ENCODE data around the gene RFX3.

The RFX3 gene

DNA sequence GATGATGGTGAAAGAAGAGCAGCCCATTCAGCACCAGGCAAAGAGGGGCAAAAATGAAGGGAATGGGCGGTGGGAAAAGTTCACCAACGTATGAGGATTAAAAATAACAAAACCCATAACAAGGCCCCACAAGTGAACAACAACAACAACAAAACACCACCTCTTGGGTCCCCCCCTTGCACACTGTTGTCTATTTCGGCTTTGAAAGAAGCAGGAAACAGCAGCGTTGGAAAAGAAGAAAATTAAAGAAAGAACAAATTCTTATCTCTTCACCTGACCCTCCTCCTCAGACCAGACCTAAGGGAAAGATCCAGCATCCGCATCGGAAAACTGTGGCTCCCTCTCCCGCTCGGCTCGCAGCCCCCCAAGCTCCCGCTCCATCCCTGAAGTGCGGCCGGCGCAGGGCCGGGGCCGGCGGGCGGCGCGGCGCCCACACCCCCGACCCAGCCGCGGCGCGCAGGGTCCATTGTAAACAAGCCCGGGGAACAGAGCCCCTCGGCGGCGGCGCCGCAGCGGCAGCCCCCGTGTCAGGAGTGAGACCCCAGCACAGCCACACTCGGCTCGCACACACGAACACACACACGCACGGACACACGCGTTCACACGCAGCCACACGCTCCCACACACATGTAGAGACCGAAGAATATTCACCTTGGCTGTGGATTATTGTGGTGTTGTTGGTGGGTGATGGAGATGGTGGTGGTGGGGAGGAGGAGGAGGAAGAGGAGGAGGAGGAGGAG is 535 bp downstream of the RFX3 start:
- DNase-seq (ENCODE audit: low spot score in 2 of 2) = peak in 1 of 2 donors; percentile 57
- no peaks in the 10 kb centered on the region for H3K27me3 Mint-ChIP-seq
- H3K4me1 Mint-ChIP-seq = peaks cover 28% of the 10 kb centered on the region
- no peak for ATAC-seq (ENCODE audit: low read depth)
- peak overlapping the region; percentile 96 for H3K4me3 Mint-ChIP-seq
- H3K27ac Mint-ChIP-seq = peak overlapping the region; percentile 99
- H3K36me3 Mint-ChIP-seq = peaks cover 2% of the 10 kb centered on the region
- no peaks in the 10 kb centered on the region for H3K9me3 Mint-ChIP-seq

DNA sequence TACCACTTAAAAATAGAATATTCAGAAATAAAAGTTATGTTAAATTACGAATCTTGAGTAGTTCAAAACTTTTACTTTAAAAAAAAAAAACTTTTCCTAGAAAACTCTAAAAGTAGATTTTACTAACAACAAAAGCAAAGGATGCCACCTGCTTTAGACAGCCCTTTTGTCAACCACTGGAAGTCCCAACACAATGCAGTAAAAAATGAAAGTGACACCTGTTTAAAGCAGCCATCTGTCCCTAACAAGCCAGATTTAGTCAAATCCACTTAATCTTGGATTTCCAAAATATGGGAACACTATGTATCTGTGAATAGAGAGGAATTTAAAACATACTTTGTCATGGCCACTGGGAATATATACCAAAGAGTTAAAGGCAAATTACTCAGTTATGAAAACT is 3.8 kb downstream of the RFX3 start:
- H3K27me3 Mint-ChIP-seq = no peaks in the 10 kb centered on the region
- DNase-seq (ENCODE audit: low spot score in 2 of 2) (no peak), ATAC-seq (ENCODE audit: low read depth) (no peak)
- no peaks in the 10 kb centered on the region for H3K9me3 Mint-ChIP-seq
- H3K4me3 Mint-ChIP-seq = no peak overlapping the region
- no peak overlapping the region for H3K27ac Mint-ChIP-seq
- peaks cover 20% of the 10 kb centered on the region for H3K4me1 Mint-ChIP-seq
- peaks cover 4% of the 10 kb centered on the region for H3K36me3 Mint-ChIP-seq

DNA sequence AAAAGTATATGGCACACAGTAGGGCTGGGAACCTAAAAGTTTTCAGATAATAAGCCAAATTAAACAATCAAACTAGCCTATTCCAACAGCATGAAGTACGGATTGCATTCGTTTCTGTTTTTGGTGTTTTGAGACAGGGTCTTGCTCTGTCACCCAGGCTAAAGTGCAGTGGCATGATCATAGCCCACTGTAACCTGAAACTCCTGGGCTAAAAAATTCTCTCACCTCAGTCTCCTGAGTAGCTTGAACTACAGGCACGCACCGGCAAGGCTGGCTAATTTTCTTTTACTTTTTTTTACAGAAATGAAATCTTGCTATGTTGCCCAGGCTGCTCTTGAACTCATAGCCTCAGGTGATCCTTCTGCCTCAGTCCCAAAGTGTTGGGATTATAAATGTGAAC is 5.2 kb downstream of the RFX3 start:
- no peaks in the 10 kb centered on the region for H3K9me3 Mint-ChIP-seq
- DNase-seq (ENCODE audit: low spot score in 2 of 2) (no peak), ATAC-seq (ENCODE audit: low read depth) (no peak)
- H3K36me3 Mint-ChIP-seq = peaks cover 6% of the 10 kb centered on the region
- H3K27ac Mint-ChIP-seq = no peak overlapping the region
- peaks cover 16% of the 10 kb centered on the region for H3K4me1 Mint-ChIP-seq
- H3K4me3 Mint-ChIP-seq = no peak overlapping the region
- H3K27me3 Mint-ChIP-seq = no peaks in the 10 kb centered on the region

DNA sequence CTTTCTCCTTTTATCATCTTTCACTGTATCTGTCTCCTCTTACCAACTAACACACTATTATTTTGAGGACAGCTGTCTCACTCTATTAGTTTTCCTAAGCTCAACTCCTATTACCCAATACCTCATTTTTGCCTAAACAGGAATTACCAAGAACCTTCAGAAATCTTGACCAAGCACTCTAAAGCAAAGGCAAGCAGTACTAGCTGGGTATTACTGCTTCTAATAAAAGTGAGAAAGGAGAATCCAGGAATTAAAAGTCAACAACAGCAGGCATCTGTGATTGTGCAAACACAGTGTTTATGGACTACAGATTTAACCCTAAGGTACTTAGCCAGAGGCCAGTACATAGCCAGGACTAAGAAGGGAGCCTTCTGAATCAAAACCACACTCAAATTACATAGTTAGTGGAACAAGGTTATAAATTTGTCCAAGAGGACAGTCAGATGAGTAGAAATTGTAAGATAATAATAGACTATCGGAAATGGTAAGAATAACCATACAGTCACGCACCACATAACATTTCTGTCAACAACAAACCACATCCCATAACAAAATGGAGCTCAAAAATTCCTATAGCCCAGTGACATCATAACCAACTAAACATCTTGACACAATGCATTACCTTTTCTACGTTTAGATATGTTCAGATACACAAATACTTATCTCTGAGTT is 8.3 kb downstream of the RFX3 start:
- Mint-ChIP-seq H3K4me1 (peaks cover 17% of the 10 kb centered on the region), H3K9me3 (no peaks in the 10 kb centered on the region), H3K4me3 (no peak overlapping the region), H3K36me3 (peaks cover 6% of the 10 kb centered on the region), H3K27me3 (no peaks in the 10 kb centered on the region), H3K27ac (peak overlapping the region; percentile 24)
- ATAC-seq (ENCODE audit: low read depth) = peak; percentile 50
- no peak for DNase-seq (ENCODE audit: low spot score in 2 of 2)

- DNase-seq (ENCODE audit: low spot score in 2 of 2) (no peak), ATAC-seq (ENCODE audit: low read depth) (no peak)
- Mint-ChIP-seq H3K4me3 (no peak overlapping the region), H3K27me3 (no peaks in the 10 kb centered on the region), H3K27ac (peak overlapping the region; percentile 24), H3K36me3 (peaks cover 6% of the 10 kb centered on the region), H3K9me3 (no peaks in the 10 kb centered on the region), H3K4me1 (peaks cover 15% of the 10 kb centered on the region)
Observed at GRCh38 chr9:3516667-3517330, 9.0 kb downstream of the RFX3 start.

- Mint-ChIP-seq H3K27me3 (no peaks in the 10 kb centered on the region), H3K27ac (no peak overlapping the region), H3K4me1 (peaks cover 19% of the 10 kb centered on the region), H3K9me3 (no peaks in the 10 kb centered on the region), H3K36me3 (peaks cover 6% of the 10 kb centered on the region), H3K4me3 (no peak overlapping the region)
- ATAC-seq (ENCODE audit: low read depth) (no peak), DNase-seq (ENCODE audit: low spot score in 2 of 2) (no peak)
Observed at GRCh38 chr9:3515405-3515804, 10.4 kb downstream of the RFX3 start.

DNA sequence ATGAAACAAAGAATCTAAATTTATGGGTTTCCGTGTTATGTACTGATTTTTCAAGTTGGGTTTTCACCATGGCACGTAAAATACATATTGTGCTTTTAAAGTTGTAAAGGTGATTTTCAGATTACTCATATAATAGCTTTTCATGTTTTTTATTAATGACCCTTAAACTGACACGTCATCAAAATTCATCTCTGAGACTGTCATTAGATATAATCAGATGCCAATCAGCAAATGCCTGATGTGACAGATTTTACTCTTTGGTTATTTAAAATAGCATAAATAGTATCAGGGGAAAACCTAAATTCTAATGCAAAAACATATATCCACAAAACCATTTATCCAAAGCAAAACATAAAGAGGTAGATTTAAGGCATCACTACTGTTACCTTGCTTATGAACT is 11.0 kb downstream of the RFX3 start:
- Mint-ChIP-seq H3K27ac (no peak overlapping the region), H3K4me1 (peaks cover 19% of the 10 kb centered on the region), H3K27me3 (no peaks in the 10 kb centered on the region), H3K9me3 (no peaks in the 10 kb centered on the region), H3K36me3 (peaks cover 6% of the 10 kb centered on the region), H3K4me3 (no peak overlapping the region)
- DNase-seq (ENCODE audit: low spot score in 2 of 2) (no peak), ATAC-seq (ENCODE audit: low read depth) (no peak)

DNA sequence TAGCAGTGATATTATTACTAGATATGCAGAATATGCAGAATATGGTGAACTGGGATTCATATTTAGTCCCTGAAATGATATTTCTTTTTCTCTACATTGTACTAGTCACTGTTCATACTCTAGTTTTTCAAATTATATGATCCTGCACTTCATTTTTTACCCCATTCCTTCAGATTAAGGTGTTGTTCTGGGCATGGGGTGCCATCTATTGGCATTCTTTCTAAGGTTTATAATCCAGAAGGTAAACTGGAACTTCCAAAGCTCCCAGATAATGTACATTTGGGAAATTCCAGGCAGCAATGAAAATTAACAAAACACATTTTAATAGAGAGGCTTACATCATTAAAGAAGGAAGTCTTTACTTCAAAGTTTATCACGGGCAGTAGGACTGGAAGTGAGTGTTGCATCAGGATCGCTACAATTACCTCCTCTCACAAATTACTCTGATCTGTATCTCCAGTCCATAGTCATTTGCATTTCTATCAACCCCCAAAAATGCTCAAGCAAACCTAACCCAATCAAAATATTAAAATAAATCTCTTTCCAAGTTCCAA is 12.5 kb downstream of the RFX3 start:
- no peak for DNase-seq (ENCODE audit: low spot score in 2 of 2)
- Mint-ChIP-seq H3K4me3 (no peak overlapping the region), H3K27me3 (no peaks in the 10 kb centered on the region), H3K27ac (no peak overlapping the region), H3K36me3 (peaks cover 6% of the 10 kb centered on the region), H3K4me1 (peaks cover 25% of the 10 kb centered on the region), H3K9me3 (no peaks in the 10 kb centered on the region)
- ATAC-seq (ENCODE audit: low read depth) = no peak

- DNase-seq (ENCODE audit: low spot score in 2 of 2) (no peak), ATAC-seq (ENCODE audit: low read depth) (no peak)
- Mint-ChIP-seq H3K9me3 (no peaks in the 10 kb centered on the region), H3K36me3 (peaks cover under 1% of the 10 kb centered on the region), H3K27me3 (no peaks in the 10 kb centered on the region), H3K4me1 (peaks cover 25% of the 10 kb centered on the region), H3K27ac (peak overlapping the region; percentile 38), H3K4me3 (no peak overlapping the region)
Observed at GRCh38 chr9:3511551-3511950, 14.2 kb downstream of the RFX3 start.

DNA sequence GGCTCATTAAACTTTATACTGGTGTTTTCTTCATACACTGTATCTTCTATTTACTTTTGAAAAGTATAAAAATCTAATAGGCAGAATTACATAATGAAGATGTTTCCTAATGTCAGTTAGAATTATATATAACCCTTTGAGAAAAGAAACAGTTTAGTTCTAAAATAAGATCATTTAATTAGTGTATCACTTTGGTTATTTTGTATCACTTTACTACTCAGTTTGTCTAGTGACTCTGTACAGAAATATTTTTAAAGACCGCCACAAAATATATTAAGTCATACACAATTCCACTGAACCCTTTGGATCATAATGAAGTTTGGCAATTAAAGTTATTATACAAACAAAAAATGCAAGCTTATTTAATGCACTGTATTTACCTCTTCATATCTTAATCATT is 15.0 kb downstream of the RFX3 start:
- DNase-seq (ENCODE audit: low spot score in 2 of 2) (no peak), ATAC-seq (ENCODE audit: low read depth) (no peak)
- no peak overlapping the region for H3K27ac Mint-ChIP-seq
- no peaks in the 10 kb centered on the region for H3K36me3 Mint-ChIP-seq
- H3K27me3 Mint-ChIP-seq = no peaks in the 10 kb centered on the region
- no peaks in the 10 kb centered on the region for H3K9me3 Mint-ChIP-seq
- H3K4me3 Mint-ChIP-seq = no peak overlapping the region
- peaks cover 25% of the 10 kb centered on the region for H3K4me1 Mint-ChIP-seq

DNA sequence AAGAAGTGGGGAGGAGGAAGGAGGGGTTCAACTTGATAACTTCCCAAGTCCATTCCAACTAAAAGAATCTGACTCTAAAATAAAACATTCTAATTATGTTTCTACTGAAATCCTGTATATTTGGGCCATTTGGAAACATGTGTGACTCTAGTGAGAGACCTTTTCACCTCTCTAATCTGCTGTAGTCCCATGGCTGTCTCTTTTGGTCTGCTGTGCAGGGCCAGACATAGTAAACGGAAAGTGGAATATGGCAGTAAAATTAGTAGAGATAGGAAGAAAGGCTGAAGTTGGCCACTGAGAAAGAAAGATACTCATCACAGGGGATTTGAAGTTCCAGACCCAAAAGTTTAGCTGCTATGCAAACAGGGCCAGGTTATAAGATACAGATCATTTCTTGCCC is 15.9 kb downstream of the RFX3 start:
- DNase-seq (ENCODE audit: low spot score in 2 of 2) (no peak), ATAC-seq (ENCODE audit: low read depth) (no peak)
- Mint-ChIP-seq H3K4me1 (peaks cover 22% of the 10 kb centered on the region), H3K36me3 (peaks cover 2% of the 10 kb centered on the region), H3K9me3 (no peaks in the 10 kb centered on the region), H3K27ac (no peak overlapping the region), H3K4me3 (no peak overlapping the region), H3K27me3 (no peaks in the 10 kb centered on the region)

DNA sequence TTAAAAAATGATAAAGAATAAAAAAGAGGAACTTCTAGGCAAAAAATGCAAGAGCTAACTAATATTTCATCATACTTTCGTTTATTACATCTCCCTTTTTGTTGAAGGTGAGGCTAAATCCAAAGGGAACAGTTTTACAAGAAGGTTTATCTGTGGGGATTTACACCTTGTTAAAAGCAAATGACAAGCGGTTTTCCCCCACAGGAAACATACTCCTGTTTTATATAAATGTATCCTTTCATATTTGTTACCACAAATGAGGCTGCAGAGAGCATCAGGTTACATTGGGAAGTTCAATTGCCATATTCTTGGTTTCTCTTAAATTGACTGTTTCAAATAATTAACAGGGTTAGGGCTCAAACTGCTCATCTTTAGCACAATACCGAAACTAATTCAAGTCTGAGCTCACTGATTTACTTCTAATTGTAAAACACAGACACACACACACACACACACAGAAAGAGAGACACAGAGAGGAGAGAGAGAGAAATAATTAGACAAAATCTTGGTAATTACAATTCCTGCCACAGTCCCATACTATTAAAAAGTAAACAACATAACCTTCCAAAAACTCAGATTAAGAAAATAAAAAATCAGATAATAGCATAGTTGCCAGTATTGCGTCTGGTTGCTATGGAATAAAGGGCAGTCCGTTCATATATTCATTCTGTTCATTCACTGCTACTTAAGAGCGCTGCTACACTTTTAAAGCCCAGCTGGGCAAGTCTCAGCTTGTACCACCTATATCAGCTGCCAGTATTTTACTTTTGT is 17.1 kb downstream of the RFX3 start:
- H3K36me3 Mint-ChIP-seq = peaks cover 2% of the 10 kb centered on the region
- H3K4me1 Mint-ChIP-seq = peaks cover 21% of the 10 kb centered on the region
- H3K27ac Mint-ChIP-seq = peak overlapping the region; percentile 94
- ATAC-seq (ENCODE audit: low read depth) (peak; percentile 19), DNase-seq (ENCODE audit: low spot score in 2 of 2) (no peak)
- no peaks in the 10 kb centered on the region for H3K9me3 Mint-ChIP-seq
- H3K27me3 Mint-ChIP-seq = no peaks in the 10 kb centered on the region
- H3K4me3 Mint-ChIP-seq = peak overlapping the region; percentile 89

DNA sequence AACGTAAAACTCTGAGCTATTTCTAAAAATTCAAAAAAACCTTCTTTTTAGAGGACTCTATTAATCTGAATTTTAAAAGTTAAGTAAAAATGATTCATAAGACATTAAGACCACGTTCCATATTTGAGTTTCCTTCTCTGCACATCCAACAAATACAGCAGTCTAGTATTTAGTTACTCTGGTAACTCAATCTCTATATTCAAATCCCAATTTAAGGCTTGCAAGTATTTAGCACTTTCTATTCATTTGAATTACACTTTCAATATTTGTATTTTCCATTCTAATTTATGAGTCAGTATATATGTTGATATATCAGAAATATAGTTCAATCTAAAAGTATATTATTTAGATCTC is 17.7 kb downstream of the RFX3 start:
- H3K27me3 Mint-ChIP-seq = no peaks in the 10 kb centered on the region
- peak; percentile 12 for ATAC-seq (ENCODE audit: low read depth)
- peaks cover 16% of the 10 kb centered on the region for H3K4me1 Mint-ChIP-seq
- no peak for DNase-seq (ENCODE audit: low spot score in 2 of 2)
- peak overlapping the region; percentile 94 for H3K27ac Mint-ChIP-seq
- peak overlapping the region; percentile 89 for H3K4me3 Mint-ChIP-seq
- H3K36me3 Mint-ChIP-seq = peaks cover 2% of the 10 kb centered on the region
- H3K9me3 Mint-ChIP-seq = no peaks in the 10 kb centered on the region

Measured in memory B cell (primary cell).